T1000 (cell line): ENCODE measurements around the gene AGBL1.

Experiments
- DNase-seq: peaks from one replicate; lab custom pipeline; 2025; ENCODE audit warnings: mixed read lengths; lab: John Stamatoyannopoulos, UW

Gene AGBL1

GRCh38 chr15:86714241-86714640 lies 634.6 kb downstream of the AGBL1 start:
- no peak for DNase-seq

- no peak for DNase-seq
Observed at GRCh38 chr15:86725628-86726027, 646.0 kb downstream of the AGBL1 start.

- DNase-seq, result no peak
Observed at GRCh38 chr15:86735247-86736040, 655.8 kb downstream of the AGBL1 start.

- no peak for DNase-seq
Observed at GRCh38 chr15:86741917-86742316, 662.2 kb downstream of the AGBL1 start.

- DNase-seq, result no peak
Observed at GRCh38 chr15:86743283-86743903, 663.7 kb downstream of the AGBL1 start.

GRCh38 chr15:86744198-86744780 lies 664.6 kb downstream of the AGBL1 start:
- no peak for DNase-seq

GRCh38 chr15:86751116-86751515 lies 671.4 kb downstream of the AGBL1 start:
- DNase-seq, result no peak

- no peak for DNase-seq
Observed at GRCh38 chr15:86754846-86755245, 675.2 kb downstream of the AGBL1 start.

- DNase-seq, result no peak
Observed at GRCh38 chr15:86756688-86757087, 677.0 kb downstream of the AGBL1 start.

GRCh38 chr15:86759800-86760523 lies 680.3 kb downstream of the AGBL1 start:
- no peak for DNase-seq

GRCh38 chr15:86762874-86763273 lies 683.2 kb downstream of the AGBL1 start:
- no peak for DNase-seq

- no peak for DNase-seq
Observed at GRCh38 chr15:86764021-86764420, 684.4 kb downstream of the AGBL1 start.

- DNase-seq, result no peak
Observed at GRCh38 chr15:86765281-86765680, 685.6 kb downstream of the AGBL1 start.

- no peak for DNase-seq
Observed at GRCh38 chr15:86772369-86773059, 692.8 kb downstream of the AGBL1 start.

GRCh38 chr15:86773736-86774135 lies 694.1 kb downstream of the AGBL1 start:
- no peak for DNase-seq

- DNase-seq, result no peak
Observed at GRCh38 chr15:86776145-86776544, 696.5 kb downstream of the AGBL1 start.

- DNase-seq, result no peak
Observed at GRCh38 chr15:86796521-86796920, 716.9 kb downstream of the AGBL1 start.

- DNase-seq, result no peak
Observed at GRCh38 chr15:86797135-86797534, 717.5 kb downstream of the AGBL1 start.

GRCh38 chr15:86799226-86799625 lies 719.6 kb downstream of the AGBL1 start:
- DNase-seq, result no peak

GRCh38 chr15:86802244-86802643 lies 722.6 kb downstream of the AGBL1 start:
- no peak for DNase-seq

- DNase-seq, result no peak
Observed at GRCh38 chr15:86804406-86804805, 724.7 kb downstream of the AGBL1 start.

- DNase-seq, result no peak
Observed at GRCh38 chr15:86810329-86810728, 730.7 kb downstream of the AGBL1 start.
